HepG2 (cell line): ENCODE results near the gene ANKRD42. TPM values are rescaled to one million over a fixed set of nuclear protein-coding genes. Genes with fewer than 3 reads are reported as not detected.
A peak's percentile ranks its signal among the peaks of the same experiment; 100 is the strongest.

Source experiments
- ADNP ChIP-seq: sonication (generic); formaldehyde crosslinking; IDR thresholded peaks from 2 replicates; pipeline ENCODE4 v1.4.0; 2020; ENCODE audit warnings: missing genetic modification reagents
- ATM ChIP-seq: fragments of 450-650 bp; IDR thresholded peaks from 2 replicates; pipeline ENCODE4 v1.7.1; 2017; ENCODE audit warnings: mild to moderate bottlenecking, borderline replicate concordance
- CEBPB ChIP-seq: IDR thresholded peaks from 2 replicates; pipeline ENCODE4 v1.6.1; 2011; ENCODE audit warnings: low read depth, low read length, improper control_type of control experiment, borderline replicate concordance
- FOXJ3 ChIP-seq: sonication (generic); formaldehyde crosslinking; IDR thresholded peaks from 2 replicates; pipeline ENCODE4 v1.4.0; 2020; ENCODE audit warnings: missing genetic modification reagents, mild to moderate bottlenecking, borderline replicate concordance
- GATAD2A ChIP-seq: IDR thresholded peaks from 2 replicates; pipeline ENCODE4 v1.6.1; 2016
- GMEB1 ChIP-seq: sonication (generic); formaldehyde crosslinking; IDR thresholded peaks from 2 replicates; pipeline ENCODE4 v1.5.1; 2020; ENCODE audit warnings: missing genetic modification reagents, mild to moderate bottlenecking, borderline replicate concordance
- IRF2 ChIP-seq: IDR thresholded peaks from 2 replicates; pipeline ENCODE4 v1.6.1; 2018; ENCODE audit warnings: missing genetic modification reagents, missing compliant biosample characterization
- MAF1 ChIP-seq: sonication (generic); formaldehyde crosslinking; IDR thresholded peaks from 2 replicates; pipeline ENCODE4 v1.5.0; 2020; ENCODE audit warnings: missing genetic modification reagents, borderline replicate concordance
- MAX ChIP-seq: IDR thresholded peaks from 2 replicates; pipeline ENCODE4 v1.6.1; 2012; ENCODE audit warnings: inconsistent platforms
- MEIS2 ChIP-seq: sonication (generic); formaldehyde crosslinking; IDR thresholded peaks from 2 replicates; pipeline ENCODE4 v1.9.0; 2021; ENCODE audit warnings: mild to moderate bottlenecking, missing genetic modification reagents
- NFRKB ChIP-seq: fragments of 450-650 bp; IDR thresholded peaks from 2 replicates; pipeline ENCODE4 v1.6.1; 2017
- NPAS2 ChIP-seq: sonication (generic); formaldehyde crosslinking; IDR thresholded peaks from 2 replicates; pipeline ENCODE4 v1.8.0; 2022; ENCODE audit warnings: mild to moderate bottlenecking, missing genetic modification reagents, borderline replicate concordance
- NR2F6 ChIP-seq, 2 experiments: IDR thresholded peaks; 2 replicates each; pipeline ENCODE4 v1.6.1; 2016; ENCODE audit warnings: antibody characterized with exemption in 1 of 2, mild to moderate bottlenecking in 1 of 2
- RARA ChIP-seq: IDR thresholded peaks from 2 replicates; pipeline ENCODE4 v1.6.1; 2016; ENCODE audit warnings: missing genetic modification reagents, missing compliant biosample characterization
- SOX13 ChIP-seq, 3 experiments: fragments of 450-650 bp in 1 of 3; sonication (generic) in 1 of 3; formaldehyde crosslinking in 1 of 3; IDR thresholded peaks in 2 of 3; conservative IDR thresholded peaks in 1 of 3; 2 replicates each; pipeline versions ENCODE4 v1.5.0 to v1.6.1; 2016 to 2020; ENCODE audit warnings: antibody characterized with exemption in 1 of 3, mild to moderate bottlenecking in 1 of 3, missing compliant biosample characterization in 1 of 3, missing genetic modification reagents in 1 of 3, moderate library complexity in 1 of 3
- TBX3 ChIP-seq: fragments of 450-650 bp; IDR thresholded peaks from 2 replicates; pipeline ENCODE4 v1.6.1; 2017; ENCODE audit warnings: antibody characterized with exemption, mild to moderate bottlenecking, inconsistent platforms, borderline replicate concordance
- TCF7 ChIP-seq: sonication (generic); IDR thresholded peaks from 2 replicates; pipeline ENCODE4 v1.6.1; 2016; ENCODE audit warnings: antibody characterized with exemption, low read depth
- ZFY ChIP-seq: sonication (generic); formaldehyde crosslinking; IDR thresholded peaks from 2 replicates; pipeline ENCODE4 v1.4.0; 2020; ENCODE audit warnings: missing genetic modification reagents
- ZNF10 ChIP-seq: sonication (generic); formaldehyde crosslinking; IDR thresholded peaks from 2 replicates; pipeline ENCODE4 v1.4.0; 2020; ENCODE audit warnings: mild to moderate bottlenecking, low read depth, missing genetic modification reagents, borderline replicate concordance
- ZNF207 ChIP-seq: fragments of 450-650 bp; IDR thresholded peaks from 2 replicates; pipeline ENCODE4 v1.6.1; 2016; ENCODE audit warnings: antibody characterized with exemption, borderline replicate concordance
- ZNF281 ChIP-seq: sonication (generic); formaldehyde crosslinking; IDR thresholded peaks from 2 replicates; pipeline ENCODE4 v1.4.0; 2020; ENCODE audit warnings: missing genetic modification reagents, borderline replicate concordance
- ZNF362 ChIP-seq: sonication (generic); formaldehyde crosslinking; IDR thresholded peaks from 2 replicates; pipeline ENCODE4 v1.4.0; 2020; ENCODE audit warnings: missing genetic modification reagents, mild to moderate bottlenecking, borderline replicate concordance
- ZNF652 ChIP-seq: IDR thresholded peaks from 2 replicates; pipeline ENCODE4 v1.6.1; 2016; ENCODE audit warnings: low read depth, borderline replicate concordance
- ZNF777 ChIP-seq: sonication (generic); formaldehyde crosslinking; IDR thresholded peaks from 2 replicates; pipeline ENCODE4 v1.4.0; 2020; ENCODE audit warnings: missing genetic modification reagents
- ZSCAN22 ChIP-seq: sonication (generic); formaldehyde crosslinking; IDR thresholded peaks from 2 replicates; pipeline ENCODE4 v1.4.0; 2020; ENCODE audit warnings: mild to moderate bottlenecking, missing genetic modification reagents
- polyA plus RNA-seq, 8 experiments: library from polyadenylated mRNA; depleted of rRNA in 3 of 8; stranded (reverse) in 7 of 8; unstranded in 1 of 8; fragments of >200 nt; fragmentation: Illumina TruSeq in 4 of 8; extraction: Trizol in 4 of 8; gene quantifications; 2 replicates each; pipeline versions ENCODE4 v1.2.1 to v1.2.3, GENCODE V29; 2011 to 2016; ENCODE audit warnings: low read depth in 4 of 8, missing spikeins in 1 of 8, mixed read lengths in 1 of 8; ENCODE audit not compliant: insufficient read depth in 1 of 8
- total RNA-seq, 5 experiments: library from RNA; depleted of rRNA; stranded (reverse); fragments of >200 nt; fragmentation: Illumina TruSeq; extraction: Trizol; gene quantifications; 2 replicates each; pipeline ENCODE4 v1.2.3, GENCODE V29; 2016; ENCODE audit warnings: low read depth in 1 of 5

The ANKRD42 gene
- total and polyA plus RNA-seq, 2 of the 13 experiments (the other 11 are each of a cell fraction or from before 2014, with no cell fraction given), result 2.2 to 3.7 TPM

- no peak for TF ChIP-seq ZNF281
- no peak for TF ChIP-seq ZNF10 (CRISPR knock-in tag)
- TF ChIP-seq MAX, result no peak
- no peak for TF ChIP-seq ZNF777 (CRISPR knock-in tag)
- TF ChIP-seq CEBPB, result peak; percentile 12; the same call in 1 of the 2 replicates
- no peak for TF ChIP-seq NFRKB
- no peak for TF ChIP-seq MEIS2
- no peak for TF ChIP-seq ZNF652 (CRISPR knock-in tag)
- peak; percentile 10; the same call in 1 of the 2 replicates for TF ChIP-seq TCF7
- TF ChIP-seq ZFY (CRISPR knock-in tag), result no peak
- no peak for TF ChIP-seq SOX13 (IDR thresholded peaks at IDR 0.05)
- peak in 1 of 2 experiments; percentile 14; a peak in 1 of 4 replicates for TF ChIP-seq SOX13 (CRISPR knock-in tag; conservative IDR thresholded peaks at IDR 0.05 in 1 of 2, IDR thresholded peaks at IDR 0.05 in 1 of 2)
- no peak for TF ChIP-seq MAF1 (CRISPR knock-in tag)
- no peak for TF ChIP-seq NPAS2 (CRISPR knock-in tag)
- peak; percentile 66; the same call in 1 of the 2 replicates for TF ChIP-seq NR2F6 (IDR thresholded peaks at IDR 0.05)
- TF ChIP-seq NR2F6 (CRISPR knock-in tag; IDR thresholded peaks at IDR 0.05), result peak; percentile 70
- peak; percentile 77 for TF ChIP-seq RARA
- TF ChIP-seq ZNF207, result no peak
- TF ChIP-seq FOXJ3 (CRISPR knock-in tag), result no peak
- TF ChIP-seq IRF2 (CRISPR knock-in tag), result 0 out of 2 replicates have a peak, but pooled peaks have one; percentile 27
- TF ChIP-seq ZNF362 (CRISPR knock-in tag), result no peak
- TF ChIP-seq ZSCAN22 (CRISPR knock-in tag), result no peak
- TF ChIP-seq ATM, result no peak
- peak; percentile 23; the same call in 1 of the 2 replicates for TF ChIP-seq GATAD2A (CRISPR knock-in tag)
- 0 out of 2 replicates have a peak, but pooled peaks have one; percentile 21 for TF ChIP-seq TBX3
- no peak for TF ChIP-seq ADNP
- TF ChIP-seq GMEB1, result no peak
Measured at GRCh38 chr11:83257761-83258168, 64.3 kb downstream of the ANKRD42 start (continued).
